Activated B cell treated with CpG ODN at 0.5 μM for 24 hours (primary cell): ENCODE data around the gene PTGIR. TPM values are rescaled to one million over a fixed set of nuclear protein-coding genes. Genes with fewer than 3 reads are reported as not detected.

Experiments used
- ATAC-seq: fragments of 200-7000 bp; cut with Tn5 transposase; one replicate; pipeline ENCODE4 v1.10.0; 2021; ENCODE audit warnings: low read depth, mild to moderate bottlenecking, moderate library complexity
- CTCF ChIA-PET: fragments of 350-600 bp; sonication (Branson Sonifier 250); formaldehyde crosslinking; loops from one replicate; lab custom pipeline; 2021; ENCODE audit warnings: antibody characterized with exemption; lab: Charles Lee
- POLR2A ChIA-PET: fragments of 350-600 bp; sonication (Branson Sonifier 250); formaldehyde crosslinking; loops from one replicate; lab custom pipeline; 2021; ENCODE audit warnings: antibody characterized with exemption; lab: Charles Lee
- DNase-seq: peaks from one replicate; pipeline ENCODE4 v3.0.0; 2022
- H3K27ac Mint-ChIP-seq: one replicate; pipeline ENCODE4 v1.8.0; 2020; ENCODE audit warnings: mixed read lengths
- H3K27me3 Mint-ChIP-seq: one replicate; pipeline ENCODE4 v1.8.0; 2021; ENCODE audit warnings: mixed read lengths
- H3K36me3 Mint-ChIP-seq: one replicate; pipeline ENCODE4 v1.8.0; 2021; ENCODE audit warnings: low read depth, mixed read lengths
- H3K4me1 Mint-ChIP-seq: one replicate; pipeline ENCODE4 v1.8.0; 2021; ENCODE audit warnings: mixed read lengths
- H3K4me3 Mint-ChIP-seq: one replicate; pipeline ENCODE4 v1.8.0; 2020; ENCODE audit warnings: mild to moderate bottlenecking, mixed read lengths
- H3K9me3 Mint-ChIP-seq: one replicate; pipeline ENCODE4 v1.8.0; 2020; ENCODE audit warnings: mixed read lengths
- intact Hi-C: fragments of 100-400 bp; cut with micrococcal nuclease; formaldehyde crosslinking; loops from one replicate; pipeline ENCODE4 v1.15.1; 2024
- total RNA-seq: library from RNA; stranded (reverse); gene quantifications from 2 replicates; pipeline ENCODE4 v1.2.3, GENCODE V29; 2022
- TF ChIP-seq, protein P1 (sequence below): fragments of 200-600 bp; IDR thresholded peaks from one replicate; pipeline ENCODE4 v1.8.0; 2022; ENCODE audit warnings: antibody characterized with exemption, mild to moderate bottlenecking

PTGIR gene
- total RNA-seq, 1 donor from 2014 or later, result 17.8 TPM

DNA sequence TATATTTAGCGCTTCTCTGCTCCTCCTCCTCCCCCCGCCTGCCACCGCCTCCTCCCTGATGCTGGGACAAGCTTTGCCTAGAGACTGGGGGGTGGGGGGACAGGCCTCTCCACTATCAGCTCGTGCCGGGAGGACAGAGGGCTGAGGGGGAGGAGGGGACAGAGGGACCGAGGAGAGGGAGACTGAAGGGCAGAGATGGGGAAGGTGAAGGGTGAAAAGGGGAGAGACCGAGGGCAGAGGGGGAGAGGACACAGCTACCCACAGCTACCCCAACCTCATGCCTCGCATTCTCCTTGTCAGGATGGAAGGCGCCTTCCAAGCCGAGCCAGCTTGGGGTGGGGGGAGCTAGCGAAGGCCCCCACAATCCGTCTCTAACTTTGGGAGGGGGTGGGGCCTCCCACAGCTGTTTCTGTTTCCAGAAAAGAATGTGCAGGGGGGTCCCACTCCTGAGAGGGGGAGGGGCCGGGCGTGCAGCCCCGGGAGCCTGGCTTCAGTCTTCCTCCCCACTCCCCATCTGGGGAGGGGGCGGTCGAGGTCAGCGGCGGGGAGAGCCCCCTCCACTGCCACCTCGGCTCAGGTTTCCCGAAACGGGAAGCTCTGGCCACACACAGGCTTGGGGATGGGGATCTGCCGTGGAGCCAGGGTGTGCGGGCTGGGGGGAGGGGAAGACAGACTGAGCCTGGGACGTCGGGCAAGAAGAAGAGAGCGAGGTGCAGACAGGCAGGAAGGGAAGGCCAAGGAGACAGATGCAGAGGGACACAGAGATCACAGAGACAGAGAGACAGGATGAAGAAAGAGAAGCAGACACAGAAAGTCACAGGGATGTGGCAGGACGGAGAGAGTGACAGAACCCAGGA lies 34.5 kb upstream of the PTGIR start:
- DNase-seq, result no peak
- peaks cover 23% of the 10 kb centered on the region for H3K4me1 Mint-ChIP-seq
- no peaks in the 10 kb centered on the region for H3K36me3 Mint-ChIP-seq
- TF ChIP-seq, protein P1, sequence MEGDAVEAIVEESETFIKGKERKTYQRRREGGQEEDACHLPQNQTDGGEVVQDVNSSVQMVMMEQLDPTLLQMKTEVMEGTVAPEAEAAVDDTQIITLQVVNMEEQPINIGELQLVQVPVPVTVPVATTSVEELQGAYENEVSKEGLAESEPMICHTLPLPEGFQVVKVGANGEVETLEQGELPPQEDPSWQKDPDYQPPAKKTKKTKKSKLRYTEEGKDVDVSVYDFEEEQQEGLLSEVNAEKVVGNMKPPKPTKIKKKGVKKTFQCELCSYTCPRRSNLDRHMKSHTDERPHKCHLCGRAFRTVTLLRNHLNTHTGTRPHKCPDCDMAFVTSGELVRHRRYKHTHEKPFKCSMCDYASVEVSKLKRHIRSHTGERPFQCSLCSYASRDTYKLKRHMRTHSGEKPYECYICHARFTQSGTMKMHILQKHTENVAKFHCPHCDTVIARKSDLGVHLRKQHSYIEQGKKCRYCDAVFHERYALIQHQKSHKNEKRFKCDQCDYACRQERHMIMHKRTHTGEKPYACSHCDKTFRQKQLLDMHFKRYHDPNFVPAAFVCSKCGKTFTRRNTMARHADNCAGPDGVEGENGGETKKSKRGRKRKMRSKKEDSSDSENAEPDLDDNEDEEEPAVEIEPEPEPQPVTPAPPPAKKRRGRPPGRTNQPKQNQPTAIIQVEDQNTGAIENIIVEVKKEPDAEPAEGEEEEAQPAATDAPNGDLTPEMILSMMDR, result no peak
- H3K4me3 Mint-ChIP-seq, result peak overlapping the region; percentile 42
- ChIA-PET CTCF (interaction anchor here (1.1 kb wide), 2 partner anchors 20 to 129 kb away, joined by 3 to 4 read pairs; no protein-coding TSS in a partner anchor), POLR2A (interaction anchor here (0.6 to 3.3 kb wide), 4 partner anchors 41 to 59 kb away, joined by 3 to 75 read pairs (median 4); partner anchors contain the start of gene CALM3)
- no peak for ATAC-seq
- peaks cover 24% of the 10 kb centered on the region for H3K27me3 Mint-ChIP-seq
- no peaks in the 10 kb centered on the region for H3K9me3 Mint-ChIP-seq
- intact Hi-C loops, result loop anchor here (2.0 to 5.0 kb wide), 2 partner anchors 257 to 665 kb away; partner anchors contain the start of gene CCDC61
- no peak overlapping the region for H3K27ac Mint-ChIP-seq

GRCh38 chr19:46656541-46656940 lies 31.7 kb upstream of the PTGIR start:
- Mint-ChIP-seq H3K4me1 (peaks cover 15% of the 10 kb centered on the region), H3K27ac (no peak overlapping the region), H3K36me3 (no peaks in the 10 kb centered on the region), H3K9me3 (no peaks in the 10 kb centered on the region), H3K4me3 (no peak overlapping the region), H3K27me3 (peaks cover 35% of the 10 kb centered on the region)
- ATAC-seq, result no peak
- no peak for DNase-seq
- TF ChIP-seq, protein P1, result no peak
- intact Hi-C loops, result no loop called here
- ChIA-PET CTCF (interaction anchor here (1.0 kb wide), 1 partner anchor 38 kb away, joined by 3 read pairs; no protein-coding TSS in a partner anchor), POLR2A (interaction anchor here (0.6 to 0.7 kb wide), 2 partner anchors 23 to 59 kb away, joined by 5 to 6 read pairs; no protein-coding TSS in a partner anchor)

DNA sequence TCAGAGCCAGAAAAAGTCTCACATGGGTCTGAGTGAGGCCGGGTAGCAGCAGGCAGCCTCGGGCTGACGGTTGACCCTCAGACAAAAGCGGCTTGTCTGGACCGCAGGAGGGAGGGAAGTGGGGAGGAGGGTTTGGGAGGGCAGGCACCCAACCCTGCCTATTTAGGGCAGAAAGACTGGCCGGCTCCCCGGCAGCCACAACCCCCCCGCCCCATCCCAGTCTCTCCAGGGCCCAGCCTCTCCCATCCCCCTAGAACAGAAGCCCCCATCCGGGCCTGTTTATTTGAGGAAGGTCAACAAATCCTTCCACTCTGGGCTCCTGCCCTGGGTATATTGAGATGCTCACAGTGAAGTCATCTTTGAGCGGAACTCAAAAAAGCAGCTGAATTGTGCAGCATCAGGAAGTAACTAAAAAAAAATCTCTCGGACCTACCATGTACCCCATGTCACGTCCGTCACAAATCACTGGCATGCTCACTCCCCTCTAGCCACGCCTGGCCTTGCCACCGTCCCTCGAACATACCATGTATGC lies 29.8 kb upstream of the PTGIR start:
- intact Hi-C loops, result no loop called here
- no peaks in the 10 kb centered on the region for H3K36me3 Mint-ChIP-seq
- no peaks in the 10 kb centered on the region for H3K9me3 Mint-ChIP-seq
- peaks cover 3% of the 10 kb centered on the region for H3K4me1 Mint-ChIP-seq
- no peak overlapping the region for H3K27ac Mint-ChIP-seq
- ChIA-PET CTCF (no interaction called here), POLR2A (interaction anchor here (1.0 kb wide), 1 partner anchor 54 kb away, joined by 3 read pairs; the partner anchor contains the start of gene CALM3)
- no peak overlapping the region for H3K4me3 Mint-ChIP-seq
- TF ChIP-seq, protein P1, result no peak
- DNase-seq (no peak), ATAC-seq (no peak)
- H3K27me3 Mint-ChIP-seq, result peaks cover 43% of the 10 kb centered on the region

GRCh38 chr19:46650445-46650844 lies 25.6 kb upstream of the PTGIR start:
- peaks cover 53% of the 10 kb centered on the region for H3K27me3 Mint-ChIP-seq
- H3K4me1 Mint-ChIP-seq, result peaks cover 6% of the 10 kb centered on the region
- TF ChIP-seq, protein P1, result no peak
- intact Hi-C loops, result no loop called here
- no peaks in the 10 kb centered on the region for H3K36me3 Mint-ChIP-seq
- peaks cover 10% of the 10 kb centered on the region for H3K9me3 Mint-ChIP-seq
- POLR2A ChIA-PET, result no interaction called here
- no peak overlapping the region for H3K27ac Mint-ChIP-seq
- ATAC-seq (no peak), DNase-seq (no peak)
- CTCF ChIA-PET, result no interaction called here
- no peak overlapping the region for H3K4me3 Mint-ChIP-seq
